ENCODE measurements around the gene AGPAT4. TPM values are rescaled to one million over a fixed set of nuclear protein-coding genes. Genes with fewer than 3 reads are reported as not detected.
"Not testable (repeated sequence)": the region's sequence is repeated elsewhere in the genome, so short reads cannot be mapped to it uniquely, and the experiment has no call there.

The AGPAT4 gene
- total RNA-seq, 1 donor from 2014 or later = 19.7 TPM

GRCh38 chr6:161186173-161186769, 87.6 kb downstream of the AGPAT4 start:
- no peaks in the 10 kb centered on the region for H3K27me3 ChIP-seq (ENCODE audit: low read depth)
- H3K9me3 ChIP-seq = no peaks in the 10 kb centered on the region
- no peak overlapping the region for H3K27ac ChIP-seq
- intact Hi-C loops (cut with DNase I) = no loop called here
- no peak overlapping the region for H3K4me3 ChIP-seq
- DNase-seq (peak; percentile 88), ATAC-seq (peak; percentile 79 to 87)
- no peaks in the 10 kb centered on the region for H3K4me1 ChIP-seq
- no peaks in the 10 kb centered on the region for H3K36me3 ChIP-seq
- TF ChIP-seq CTCF (IDR thresholded peaks at IDR 0.05) = no peak

- DNase-seq = no peak
- intact Hi-C loops (cut with DNase I) = no loop called here
- Histone ChIP-seq H3K27ac (no peak overlapping the region), H3K9me3 (no peaks in the 10 kb centered on the region), H3K4me1 (no peaks in the 10 kb centered on the region), H3K36me3 (no peaks in the 10 kb centered on the region), H3K27me3 (ENCODE audit: low read depth) (no peaks in the 10 kb centered on the region), H3K4me3 (no peak overlapping the region)
- no peak for TF ChIP-seq CTCF (IDR thresholded peaks at IDR 0.05)
- ATAC-seq = peak in 1 of 2 donors; percentile 29
These were observed 92.7 kb downstream of the AGPAT4 start for GRCh38 chr6:161181121-161181520.

GRCh38 chr6:161178155-161178554, 95.7 kb downstream of the AGPAT4 start:
- H3K36me3 ChIP-seq; H3K27me3 ChIP-seq (ENCODE audit: low read depth); H3K4me1 ChIP-seq; intact Hi-C loops (cut with DNase I); H3K4me3 ChIP-seq; H3K27ac ChIP-seq; ATAC-seq; H3K9me3 ChIP-seq; DNase-seq: not testable (repeated sequence)

- ATAC-seq; H3K27me3 ChIP-seq (ENCODE audit: low read depth); H3K4me1 ChIP-seq; H3K4me3 ChIP-seq; H3K36me3 ChIP-seq; intact Hi-C loops (cut with DNase I); H3K27ac ChIP-seq; H3K9me3 ChIP-seq; DNase-seq: not testable (repeated sequence)
These were observed 97.4 kb downstream of the AGPAT4 start for GRCh38 chr6:161176428-161176827.

GRCh38 chr6:161172769-161173168, 101.1 kb downstream of the AGPAT4 start:
- ATAC-seq; DNase-seq; H3K27me3 ChIP-seq (ENCODE audit: low read depth); intact Hi-C loops (cut with DNase I); H3K4me3 ChIP-seq; H3K9me3 ChIP-seq; H3K27ac ChIP-seq; H3K36me3 ChIP-seq: not testable (repeated sequence)
- H3K4me1 ChIP-seq = peaks cover 12% of the 10 kb centered on the region

GRCh38 chr6:161171207-161171606, 102.7 kb downstream of the AGPAT4 start:
- H3K27ac ChIP-seq = no peak overlapping the region
- no peak overlapping the region for H3K4me3 ChIP-seq
- DNase-seq (no peak), ATAC-seq (no peak)
- peaks cover 12% of the 10 kb centered on the region for H3K4me1 ChIP-seq
- no peaks in the 10 kb centered on the region for H3K9me3 ChIP-seq
- no peak for TF ChIP-seq CTCF (IDR thresholded peaks at IDR 0.05)
- intact Hi-C loops (cut with DNase I) = no loop called here
- no peaks in the 10 kb centered on the region for H3K27me3 ChIP-seq (ENCODE audit: low read depth)
- H3K36me3 ChIP-seq = no peaks in the 10 kb centered on the region

GRCh38 chr6:161169696-161170095, 104.2 kb downstream of the AGPAT4 start:
- H3K27me3 ChIP-seq (ENCODE audit: low read depth) = no peaks in the 10 kb centered on the region
- H3K36me3 ChIP-seq = peaks cover 14% of the 10 kb centered on the region
- H3K4me1 ChIP-seq = peaks cover 12% of the 10 kb centered on the region
- TF ChIP-seq CTCF (IDR thresholded peaks at IDR 0.05) = no peak
- no peaks in the 10 kb centered on the region for H3K9me3 ChIP-seq
- no peak for DNase-seq
- ATAC-seq = no peak
- no peak overlapping the region for H3K27ac ChIP-seq
- no peak overlapping the region for H3K4me3 ChIP-seq
- intact Hi-C loops (cut with DNase I) = no loop called here
